Lung (tissue), 12 donors: Measurements from ENCODE around the gene USP28. TPM values are rescaled to one million over a fixed set of nuclear protein-coding genes. Genes with fewer than 3 reads are reported as not detected.

ENCODE experiments used
- ATAC-seq: fragments of 200-7000 bp; cut with Tn5 transposase; one replicate; pipeline ENCODE4 v1.9.1; 2020; ENCODE audit warnings: moderate number of reproducible peaks; ENCODE audit not compliant: insufficient read depth, low FRiP score
- DNase-seq, 3 donors: peaks; one replicate each; pipeline ENCODE4 v3.0.0-alpha.2; 2013 to 2017
- H3K27ac ChIP-seq, 2 donors: one replicate each; pipeline ENCODE4 v1.5.1; 2013; ENCODE audit warnings: mild to moderate bottlenecking in 2 of 2, moderate library complexity in 2 of 2, control low read depth in 1 of 2, inconsistent platforms in 1 of 2, low read depth in 1 of 2, low read length in 1 of 2
- H3K27me3 ChIP-seq, 3 donors: one replicate each; pipeline ENCODE4 v1.5.1; 2013; ENCODE audit warnings: low read length in 2 of 3; ENCODE audit not compliant: control insufficient read depth in 3 of 3, insufficient read depth in 3 of 3
- H3K36me3 ChIP-seq, 4 donors: one replicate each; pipeline ENCODE4 v1.5.1; 2013; ENCODE audit warnings: low read length in 4 of 4, mild to moderate bottlenecking in 1 of 4, moderate library complexity in 1 of 4; ENCODE audit not compliant: control insufficient read depth in 4 of 4, insufficient read depth in 4 of 4
- H3K4me1 ChIP-seq, 5 donors: one replicate each; pipeline ENCODE4 v1.5.1; 2013; ENCODE audit warnings: low read length in 5 of 5, mild to moderate bottlenecking in 2 of 5, moderate library complexity in 1 of 5; ENCODE audit not compliant: control insufficient read depth in 5 of 5, insufficient read depth in 5 of 5
- H3K4me3 ChIP-seq: one replicate; pipeline ENCODE4 v1.5.1; 2013; ENCODE audit warnings: mild to moderate bottlenecking, control low read depth, moderate library complexity
- H3K9ac ChIP-seq, 2 donors: one replicate each; pipeline ENCODE4 v1.5.1; 2013; ENCODE audit warnings: low read length in 2 of 2, control low read depth in 1 of 2; ENCODE audit not compliant: insufficient read depth in 1 of 2
- H3K9me3 ChIP-seq, 4 donors: one replicate each; pipeline ENCODE4 v1.5.1; 2013; ENCODE audit warnings: low read length in 3 of 4, mild to moderate bottlenecking in 1 of 4, moderate library complexity in 1 of 4; ENCODE audit not compliant: control insufficient read depth in 4 of 4, insufficient read depth in 3 of 4
- WGBS, 2 donors: extraction: QIAGEN DNeasy Blood & Tissue Kit; methylation state at CpG; one replicate each; pipeline ENCODE4 v1.1.7; 2013; 5-methylcytosine and 5-hydroxymethylcytosine counted together
- polyA plus RNA-seq, 2 donors: library from polyadenylated mRNA; stranded (reverse); fragments of 200-250 nt; gene quantifications; one replicate each; pipeline ENCODE4 v1.2.1, GENCODE V29; 2013
- total RNA-seq, 2 donors: library from RNA; depleted of rRNA in 1 of 2; stranded (reverse); fragments of >200 nt in 1 of 2; gene quantifications; one replicate each; pipeline ENCODE4 v1.2.1, GENCODE V29; 2014 to 2021
- TF ChIP-seq, protein P1 (sequence below): IDR thresholded peaks from 2 replicates; pipeline ENCODE4 v1.5.1; 2012; ENCODE audit warnings: mild to moderate bottlenecking; ENCODE audit errors: control extremely low read depth, extremely low read depth
- donor health status: control.
- donor health status: control.
- donor health status: Bipolar disorder and iron deficiency.
- donor health status: healthy.
- donor health status: DM: yes; HTN: yes; CAD: no.

USP28 gene
- total and polyA plus RNA-seq, 4 donors, result 3.5 to 45.3 (median 14.2) TPM

DNA sequence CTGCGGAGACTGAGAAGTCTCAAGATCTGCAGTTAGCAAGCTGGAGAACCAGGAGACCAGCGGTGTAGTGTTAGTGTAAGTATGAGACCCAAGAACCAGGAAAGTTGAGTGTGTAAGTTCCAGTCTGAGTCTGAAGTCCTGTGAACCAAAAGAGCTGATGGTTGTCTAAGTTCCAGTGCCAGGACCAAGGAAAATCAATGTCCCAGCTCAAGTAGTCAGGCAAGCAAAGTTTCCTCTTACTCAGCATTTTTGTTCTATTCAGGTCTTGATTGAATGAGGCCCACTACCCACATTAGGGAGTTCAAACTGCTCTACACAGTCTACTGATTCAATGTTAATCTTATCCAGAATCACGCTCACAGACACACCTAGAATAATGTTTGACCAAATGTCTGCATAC is 11.0 kb downstream of the USP28 start:
- DNase-seq (no peak), ATAC-seq (no peak)
- TF ChIP-seq, protein P1, sequence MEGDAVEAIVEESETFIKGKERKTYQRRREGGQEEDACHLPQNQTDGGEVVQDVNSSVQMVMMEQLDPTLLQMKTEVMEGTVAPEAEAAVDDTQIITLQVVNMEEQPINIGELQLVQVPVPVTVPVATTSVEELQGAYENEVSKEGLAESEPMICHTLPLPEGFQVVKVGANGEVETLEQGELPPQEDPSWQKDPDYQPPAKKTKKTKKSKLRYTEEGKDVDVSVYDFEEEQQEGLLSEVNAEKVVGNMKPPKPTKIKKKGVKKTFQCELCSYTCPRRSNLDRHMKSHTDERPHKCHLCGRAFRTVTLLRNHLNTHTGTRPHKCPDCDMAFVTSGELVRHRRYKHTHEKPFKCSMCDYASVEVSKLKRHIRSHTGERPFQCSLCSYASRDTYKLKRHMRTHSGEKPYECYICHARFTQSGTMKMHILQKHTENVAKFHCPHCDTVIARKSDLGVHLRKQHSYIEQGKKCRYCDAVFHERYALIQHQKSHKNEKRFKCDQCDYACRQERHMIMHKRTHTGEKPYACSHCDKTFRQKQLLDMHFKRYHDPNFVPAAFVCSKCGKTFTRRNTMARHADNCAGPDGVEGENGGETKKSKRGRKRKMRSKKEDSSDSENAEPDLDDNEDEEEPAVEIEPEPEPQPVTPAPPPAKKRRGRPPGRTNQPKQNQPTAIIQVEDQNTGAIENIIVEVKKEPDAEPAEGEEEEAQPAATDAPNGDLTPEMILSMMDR, result no peak
- Histone ChIP-seq H3K9ac (no peak overlapping the region), H3K36me3 (peaks cover 0 to 10% (median under 1%) of the 10 kb centered on the region in 4 donors), H3K4me1 (peaks cover 0 to 7% (median 0%) of the 10 kb centered on the region in 5 donors), H3K27me3 (no peaks in the 10 kb centered on the region), H3K9me3 (peaks cover 0 to 4% (median 0%) of the 10 kb centered on the region in 4 donors), H3K4me3 (no peak overlapping the region), H3K27ac (no peak overlapping the region)
- 99% methylated on average over 3 of the region's 3 CpGs for WGBS, 2 donors

GRCh38 chr11:113862435-113862834 is 12.9 kb downstream of the USP28 start:
- ATAC-seq, result no peak
- peaks cover 0 to 10% (median under 1%) of the 10 kb centered on the region in 4 donors for H3K36me3 ChIP-seq

GRCh38 chr11:113859665-113860064 is 15.7 kb downstream of the USP28 start:
- Histone ChIP-seq H3K9ac (no peak overlapping the region), H3K27me3 (no peaks in the 10 kb centered on the region), H3K4me3 (no peak overlapping the region), H3K36me3 (peaks cover 0 to under 1% (median 0%) of the 10 kb centered on the region in 4 donors), H3K27ac (no peak overlapping the region), H3K9me3 (peaks cover 0 to 2% (median 0%) of the 10 kb centered on the region in 4 donors), H3K4me1 (peaks cover 0 to 9% (median 0%) of the 10 kb centered on the region in 5 donors)
- DNase-seq (no peak), ATAC-seq (no peak)
- TF ChIP-seq, protein P1, result no peak

More at GRCh38 chr11:113862435-113862834, 12.9 kb downstream of the USP28 start:
- peaks cover 0 to 4% (median 0%) of the 10 kb centered on the region in 4 donors for H3K9me3 ChIP-seq
- H3K27me3 ChIP-seq, result no peaks in the 10 kb centered on the region
- DNase-seq, result no peak
- H3K9ac ChIP-seq, result no peak overlapping the region
- no peak overlapping the region for H3K4me3 ChIP-seq
- H3K27ac ChIP-seq, result no peak overlapping the region
- peaks cover 0 to 8% (median 0%) of the 10 kb centered on the region in 5 donors for H3K4me1 ChIP-seq
- TF ChIP-seq, protein P1, result no peak
- 68 to 84% methylated on average over 5 of the region's 5 CpGs for WGBS, 2 donors
